ENCODE data around the gene STAP2.

STAP2 gene

GRCh38 chr19:4369888-4370260 lies 31.2 kb upstream of the STAP2 start:
- DNase-seq = peak; percentile 41

- DNase-seq = no peak
Observed at GRCh38 chr19:4369109-4369887, 30.7 kb upstream of the STAP2 start.

- DNase-seq = no peak
Observed at GRCh38 chr19:4368128-4368820, 29.6 kb upstream of the STAP2 start.

GRCh38 chr19:4367781-4368127 lies 29.1 kb upstream of the STAP2 start:
- DNase-seq = no peak

GRCh38 chr19:4367336-4367723 lies 28.7 kb upstream of the STAP2 start:
- no peak for DNase-seq

- DNase-seq = no peak
Observed at GRCh38 chr19:4366666-4367335, 28.2 kb upstream of the STAP2 start.

- DNase-seq = no peak
Observed at GRCh38 chr19:4365791-4366665, 27.4 kb upstream of the STAP2 start.

GRCh38 chr19:4365341-4365740 lies 26.7 kb upstream of the STAP2 start:
- DNase-seq = no peak

GRCh38 chr19:4363571-4364304 lies 25.1 kb upstream of the STAP2 start:
- no peak for DNase-seq

GRCh38 chr19:4362831-4363545 lies 24.4 kb upstream of the STAP2 start:
- no peak for DNase-seq

- DNase-seq = no peak
Observed at GRCh38 chr19:4362101-4362828, 23.6 kb upstream of the STAP2 start.

- no peak for DNase-seq
Observed at GRCh38 chr19:4361152-4362046, 22.8 kb upstream of the STAP2 start.

- no peak for DNase-seq
Observed at GRCh38 chr19:4360641-4361151, 22.1 kb upstream of the STAP2 start.

- no peak for DNase-seq
Observed at GRCh38 chr19:4360081-4360569, 21.5 kb upstream of the STAP2 start.

GRCh38 chr19:4359627-4360000 lies 21.0 kb upstream of the STAP2 start:
- DNase-seq = no peak

- DNase-seq = no peak
Observed at GRCh38 chr19:4358709-4359626, 20.3 kb upstream of the STAP2 start.

- no peak for DNase-seq
Observed at GRCh38 chr19:4357921-4358326, 19.3 kb upstream of the STAP2 start.

GRCh38 chr19:4357095-4357797 lies 18.6 kb upstream of the STAP2 start:
- no peak for DNase-seq

Measured in fibroblast of skin of right biceps (primary cell).